HepG2 (cell line): Measurements from ENCODE around the gene SLC29A2. TPM values are rescaled to one million over a fixed set of nuclear protein-coding genes. Genes with fewer than 3 reads are reported as not detected.

Source experiments
- ATAC-seq: fragments of 200-7000 bp; cut with Tn5 transposase; 3 replicates; pipeline ENCODE4 v1.9.1; 2020; ENCODE audit warnings: mild to moderate bottlenecking, moderate library complexity
- BruUV-seq: library from RNA; stranded (reverse); fragments of 400-500 nt; replicated peaks from 2 replicates; lab custom pipeline; 2021; lab: Mats Ljungman, UMichigan
- CTCF ChIA-PET: fragments of 300-600 bp; formaldehyde crosslinking; extraction: SDS; loops from one replicate; lab custom pipeline; 2021; ENCODE audit warnings: low total read pairs, inconsistent platforms, low intra/inter-chr PET ratio; lab: Yijun Ruan, JAX
- POLR2A ChIA-PET: fragments of 350-600 bp; sonication (Branson Sonifier 250); formaldehyde crosslinking; loops from one replicate; lab custom pipeline; 2020; ENCODE audit warnings: antibody characterized with exemption, inconsistent platforms; lab: Yijun Ruan, JAX
- DNase-seq: peaks from one replicate; pipeline ENCODE4 v3.0.0-alpha.2; 2015; ENCODE audit warnings: low spot score
- FAIRE-seq: peaks from 3 replicates; lab custom pipeline; 2011; peaks lifted over from hg19 to GRCh38; lab: Jason Lieb, UNC
- H2AFZ ChIP-seq: one replicate; pipeline ENCODE4 v1.6.1; 2011; ENCODE audit warnings: low read length, inconsistent platforms
- H3K27ac ChIP-seq: fragments of 300-600 bp; 3 replicates; pipeline ENCODE4 v1.8.0; 2011; ENCODE audit warnings: mixed run types, mild to moderate bottlenecking, mixed read lengths, low read length, inconsistent platforms; ENCODE audit not compliant: insufficient read depth; ENCODE audit errors: extremely low read length
- H3K27me3 ChIP-seq, 2 experiments: fragments of 200-600 bp in 1 of 2; 2 replicates in 1 of 2; 3 replicates in 1 of 2; pipeline versions ENCODE4 v1.6.0 to v1.8.0; 2011; ENCODE audit warnings: low read length in 2 of 2, mild to moderate bottlenecking in 2 of 2, moderate library complexity in 2 of 2, inconsistent platforms in 1 of 2; ENCODE audit not compliant: insufficient read depth in 2 of 2, control insufficient read depth in 1 of 2
- H3K36me3 ChIP-seq, 2 experiments: fragments of 200-600 bp in 1 of 2; replicated peaks in 1 of 2; 2 replicates in 1 of 2; 3 replicates in 1 of 2; pipeline versions ENCODE4 v1.5.1 to v1.8.0; 2011; ENCODE audit warnings: low read length in 2 of 2, inconsistent platforms in 1 of 2; ENCODE audit not compliant: insufficient read depth in 2 of 2, control insufficient read depth in 1 of 2
- H3K4me1 ChIP-seq: 2 replicates; pipeline ENCODE4 v1.5.1; 2012; ENCODE audit warnings: low read length, inconsistent platforms; ENCODE audit not compliant: insufficient read depth
- H3K4me2 ChIP-seq: 2 replicates; pipeline ENCODE4 v1.6.0; 2011; ENCODE audit warnings: low read depth, low read length, inconsistent platforms
- H3K4me3 ChIP-seq, 3 experiments: fragments of 200-600 bp in 1 of 3; sonication (generic), shearing (Covaris generic) in 1 of 3; replicated peaks in 1 of 3; 2 replicates each; pipeline ENCODE4 v1.5.1; 2011 to 2016; ENCODE audit warnings: low read length in 3 of 3, inconsistent platforms in 2 of 3, low read depth in 2 of 3, mild to moderate bottlenecking in 2 of 3, control low read depth in 1 of 3, mixed read lengths in 1 of 3; ENCODE audit not compliant: insufficient read depth in 1 of 3
- H3K79me2 ChIP-seq: one replicate; pipeline ENCODE4 v1.6.1; 2011; ENCODE audit warnings: low read length, inconsistent platforms; ENCODE audit not compliant: insufficient read depth
- H3K9ac ChIP-seq: 2 replicates; pipeline ENCODE4 v1.6.0; 2011; ENCODE audit warnings: mild to moderate bottlenecking, low read depth, low read length, inconsistent platforms; ENCODE audit not compliant: insufficient read depth
- H3K9me3 ChIP-seq: 2 replicates; pipeline ENCODE4 v1.5.1; 2012; ENCODE audit warnings: mild to moderate bottlenecking, low read length
- H4K20me1 ChIP-seq: 2 replicates; pipeline ENCODE4 v1.6.0; 2011; ENCODE audit warnings: inconsistent platforms, mild to moderate bottlenecking, low read length, moderate library complexity; ENCODE audit not compliant: insufficient read depth
- CTCF ChIP-seq: sonication (generic); formaldehyde crosslinking; IDR thresholded peaks from 2 replicates; pipeline ENCODE4 v1.5.0; 2020; ENCODE audit warnings: mild to moderate bottlenecking, missing genetic modification reagents, moderate library complexity
- DNMT3B ChIP-seq: conservative IDR thresholded peaks from 2 replicates; pipeline ENCODE4 v1.6.1; 2016; ENCODE audit warnings: missing biosample characterization, control low read depth
- FOXO4 ChIP-seq: sonication (generic); formaldehyde crosslinking; conservative IDR thresholded peaks from 2 replicates; pipeline ENCODE4 v1.8.1; 2023; ENCODE audit warnings: missing genetic modification reagents
- HIVEP1 ChIP-seq: sonication (generic); formaldehyde crosslinking; IDR thresholded peaks from 2 replicates; pipeline ENCODE4 v1.4.0; 2020; ENCODE audit warnings: mild to moderate bottlenecking, missing genetic modification reagents
- PBX3 ChIP-seq: sonication (generic); formaldehyde crosslinking; IDR thresholded peaks from 2 replicates; pipeline ENCODE4 v1.8.1; 2023; ENCODE audit warnings: missing genetic modification reagents, inconsistent platforms, borderline replicate concordance
- ZBTB4 ChIP-seq: sonication (generic); formaldehyde crosslinking; IDR thresholded peaks from 2 replicates; pipeline ENCODE4 v1.4.0; 2020; ENCODE audit warnings: missing genetic modification reagents, mild to moderate bottlenecking, borderline replicate concordance
- ZFP82 ChIP-seq: sonication (generic); formaldehyde crosslinking; IDR thresholded peaks from 2 replicates; pipeline ENCODE4 v1.5.1; 2020; ENCODE audit warnings: mild to moderate bottlenecking, missing genetic modification reagents, borderline replicate concordance
- ZSCAN20 ChIP-seq: sonication (generic); formaldehyde crosslinking; IDR thresholded peaks from 2 replicates; pipeline ENCODE4 v1.4.0; 2020; ENCODE audit warnings: missing genetic modification reagents, mild to moderate bottlenecking, borderline replicate concordance
- WGBS: methylation state at CpG from one replicate; pipeline ENCODE4 v1.1.6; 2017; ENCODE audit warnings: low lambda C conversion rate; 5-methylcytosine and 5-hydroxymethylcytosine counted together
- in situ Hi-C: cut with HindIII; loops from 2 replicates; pipeline ENCODE4 v1.10.0; 2017; ENCODE audit warnings: low pct_unique_long_range_greater_than_20kb; ENCODE audit not compliant: extremely low pct_ligation_motif_present
- intact Hi-C: fragments of 100-400 bp; cut with micrococcal nuclease; formaldehyde crosslinking; loops from one replicate; pipeline ENCODE4 v1.10.0; 2022; ENCODE audit not compliant: unreplicated experiment
- polyA plus RNA-seq, 8 experiments: library from polyadenylated mRNA; depleted of rRNA in 3 of 8; stranded (reverse) in 7 of 8; unstranded in 1 of 8; fragments of >200 nt; fragmentation: Illumina TruSeq in 4 of 8; extraction: Trizol in 4 of 8; gene quantifications; 2 replicates each; pipeline versions ENCODE4 v1.2.1 to v1.2.3, GENCODE V29; 2011 to 2016; ENCODE audit warnings: low read depth in 4 of 8, missing spikeins in 1 of 8, mixed read lengths in 1 of 8; ENCODE audit not compliant: insufficient read depth in 1 of 8
- total RNA-seq, 5 experiments: library from RNA; depleted of rRNA; stranded (reverse); fragments of >200 nt; fragmentation: Illumina TruSeq; extraction: Trizol; gene quantifications; 2 replicates each; pipeline ENCODE4 v1.2.3, GENCODE V29; 2016; ENCODE audit warnings: low read depth in 1 of 5

SLC29A2 gene
- total and polyA plus RNA-seq, 2 of the 13 experiments (the other 11 are each of a cell fraction or from before 2014, with no cell fraction given) = 0.63 to 0.66 TPM

GRCh38 chr11:66327171-66328030 lies 44.2 kb downstream of the SLC29A2 start (continued):
- TF ChIP-seq ZSCAN20 (CRISPR knock-in tag) = no peak

- FAIRE-seq = no peak
- Histone ChIP-seq H3K4me2 (peak overlapping the region; percentile 100), H3K4me1 (peaks cover 69% of the 10 kb centered on the region), H3K4me3 (peak overlapping the region in 2 of 3 experiments; percentile 11 to 76; a peak in 2 of 6 replicates), H3K36me3 (no peaks in the 10 kb centered on the region), H3K9ac (peak overlapping the region; percentile 53; the same call in 1 of the 2 replicates), H4K20me1 (no peaks in the 10 kb centered on the region), H2AFZ (no peak overlapping the region), H3K27me3 (peaks cover 0 to 23% of the 10 kb centered on the region in 2 experiments; a peak in 3 of 5 replicates), H3K79me2 (no peaks in the 10 kb centered on the region), H3K9me3 (no peaks in the 10 kb centered on the region), H3K27ac (no peak overlapping the region)
- peak; percentile 9 for ATAC-seq
- ChIA-PET POLR2A (interaction anchor here (1.0 to 1.8 kb wide), 4 partner anchors 9 to 38 kb away, joined by 7 to 40 read pairs (median 12); partner anchors contain the start of genes CD248, RIN1 and YIF1A), CTCF (interaction anchor here (3.4 kb wide), 1 partner anchor 15 kb away, joined by 68 read pairs; no protein-coding TSS in a partner anchor)
- no peak for DNase-seq
- intact Hi-C loops (loop anchor here (5.0 kb wide), 1 partner anchor 544 kb away; the partner anchor contains the start of gene AP5B1), in situ Hi-C loops (loop anchor here (5.0 kb wide), 1 partner anchor 34 kb away; the partner anchor contains the start of gene TMEM151A)
- no TSS peak for BruUV-seq
- WGBS = 2% methylated on average over 5 of the region's 21 CpGs
- 0 out of 2 replicates have a peak, but pooled peaks have one; percentile 6 for TF ChIP-seq HIVEP1 (CRISPR knock-in tag)
- no peak for TF ChIP-seq ZBTB4 (CRISPR knock-in tag)
- TF ChIP-seq DNMT3B (CRISPR knock-in tag) = no peak
- TF ChIP-seq CTCF (CRISPR knock-in tag) = 0 out of 2 replicates have a peak, but pooled peaks have one; percentile 9
- TF ChIP-seq ZFP82 (CRISPR knock-in tag) = no peak
- no peak for TF ChIP-seq PBX3 (CRISPR knock-in tag)
- TF ChIP-seq FOXO4 (CRISPR knock-in tag) = no peak
These were observed 45.1 kb downstream of the SLC29A2 start for GRCh38 chr11:66326261-66327111.
